HG03045 (cell line): ENCODE measurements around the gene CEP192.
"Not testable (repeated sequence)": the region's sequence is repeated elsewhere in the genome, so short reads cannot be mapped to it uniquely, and the experiment has no call there.

Experiments used
- ATAC-seq: cut with Tn5 transposase; IDR thresholded peaks from one replicate; pipeline ENCODE4 v1.9.1; 2021; ENCODE audit warnings: mild to moderate bottlenecking, moderate library complexity; ENCODE audit not compliant: unreplicated experiment

The CEP192 gene

GRCh38 chr18:13028869-13029268 lies 37.7 kb downstream of the CEP192 start:
- ATAC-seq: no peak

- ATAC-seq: no peak
Measured at GRCh38 chr18:13032173-13032572, 41.0 kb downstream of the CEP192 start.

- ATAC-seq: no peak
Measured at GRCh38 chr18:13035249-13035914, 44.2 kb downstream of the CEP192 start.

GRCh38 chr18:13036622-13037320 lies 45.6 kb downstream of the CEP192 start:
- no peak for ATAC-seq

- ATAC-seq: no peak
Measured at GRCh38 chr18:13039806-13040205, 48.6 kb downstream of the CEP192 start.

- no peak for ATAC-seq
Measured at GRCh38 chr18:13043066-13043465, 51.9 kb downstream of the CEP192 start.

- ATAC-seq: no peak
Measured at GRCh38 chr18:13048061-13048595, 57.0 kb downstream of the CEP192 start.

GRCh38 chr18:13051159-13051558 lies 60.0 kb downstream of the CEP192 start:
- ATAC-seq: no peak

- ATAC-seq: no peak
Measured at GRCh38 chr18:13051950-13052349, 60.8 kb downstream of the CEP192 start.

GRCh38 chr18:13054336-13054735 lies 63.2 kb downstream of the CEP192 start:
- ATAC-seq: no peak

GRCh38 chr18:13061630-13062189 lies 70.5 kb downstream of the CEP192 start:
- ATAC-seq: no peak

- no peak for ATAC-seq
Measured at GRCh38 chr18:13067124-13067523, 76.0 kb downstream of the CEP192 start.

- ATAC-seq: no peak
Measured at GRCh38 chr18:13067966-13068365, 76.8 kb downstream of the CEP192 start.

- ATAC-seq: no peak
Measured at GRCh38 chr18:13070460-13070859, 79.3 kb downstream of the CEP192 start.

- no peak for ATAC-seq
Measured at GRCh38 chr18:13076886-13077285, 85.7 kb downstream of the CEP192 start.

GRCh38 chr18:13077473-13077872 lies 86.3 kb downstream of the CEP192 start:
- ATAC-seq: no peak

GRCh38 chr18:13078065-13078464 lies 86.9 kb downstream of the CEP192 start:
- ATAC-seq: not testable (repeated sequence)

- ATAC-seq: no peak
Measured at GRCh38 chr18:13086906-13087305, 95.7 kb downstream of the CEP192 start.

- no peak for ATAC-seq
Measured at GRCh38 chr18:13095466-13095865, 104.3 kb downstream of the CEP192 start.

GRCh38 chr18:13096232-13096631 lies 105.1 kb downstream of the CEP192 start:
- no peak for ATAC-seq

GRCh38 chr18:13096719-13097118 lies 105.6 kb downstream of the CEP192 start:
- ATAC-seq: no peak

- not testable (repeated sequence) for ATAC-seq
Measured at GRCh38 chr18:13098104-13098503, 106.9 kb downstream of the CEP192 start.
